Natural killer cell treated with Interleukin-12 subunit alpha and Interleukin-12 subunit beta and Interleukin-15 and Interleukin-18, amount 100 ng/mL, for 72 hours (primary cell): ENCODE results near the gene OR5V1. TPM values are rescaled to one million over a fixed set of nuclear protein-coding genes. Genes with fewer than 3 reads are reported as not detected.
"Not testable (repeated sequence)": the region's sequence is repeated elsewhere in the genome, so short reads cannot be mapped to it uniquely, and the experiment has no call there.

Source experiments
- ATAC-seq, 2 donors: fragments of 150-1000 bp; cut with Tn5 transposase in 1 of 2; sonication (Bioruptor Pico), chemical (Tn5 transposase) in 1 of 2; 2 replicates each; pipeline ENCODE4 v1.10.0; 2021
- DNase-seq: peaks from one replicate; pipeline ENCODE4 v3.0.0; 2022; ENCODE audit warnings: low spot score
- H3K27ac Mint-ChIP-seq, 2 donors: 1 replicate in 1 of 2; 2 replicates in 1 of 2; pipeline ENCODE4 v1.8.0; 2022; ENCODE audit warnings: mixed read lengths in 2 of 2, mild to moderate bottlenecking in 1 of 2, moderate library complexity in 1 of 2
- H3K27me3 Mint-ChIP-seq, 2 donors: 1 replicate in 1 of 2; 2 replicates in 1 of 2; pipeline ENCODE4 v1.8.0; 2022; ENCODE audit warnings: mixed read lengths in 2 of 2
- H3K36me3 Mint-ChIP-seq: one replicate; pipeline ENCODE4 v1.8.0; 2022; ENCODE audit warnings: mixed read lengths
- H3K4me1 Mint-ChIP-seq, 2 donors: 1 replicate in 1 of 2; 2 replicates in 1 of 2; pipeline ENCODE4 v1.8.0; 2022; ENCODE audit warnings: low read depth in 2 of 2, mixed read lengths in 2 of 2, mild to moderate bottlenecking in 1 of 2
- H3K4me3 Mint-ChIP-seq: one replicate; pipeline ENCODE4 v1.8.0; 2022; ENCODE audit warnings: mixed read lengths
- H3K9me3 Mint-ChIP-seq: 2 replicates; pipeline ENCODE4 v1.8.0; 2022; ENCODE audit warnings: mixed read lengths
- total RNA-seq, 2 donors: library from RNA; stranded (reverse); gene quantifications; one replicate each; pipeline ENCODE4 v1.2.3, GENCODE V29; 2022

The OR5V1 gene
- not detected for total RNA-seq

GRCh38 chr6:29368765-29369164 is at the start of gene OR5V1:
OR5V1 (minus strand) TSS chr6:29368865; CDS start chr6:29356195, 12,670 bp downstream.
- no peak within 1 kb of the TSS for H3K4me3 Mint-ChIP-seq
- H3K9me3 Mint-ChIP-seq, result no peaks in the 10 kb centered on the region

GRCh38 chr6:29414588-29414987 is 45.9 kb upstream of the OR5V1 start, which contains the start of gene OR12D1:
OR12D1 (plus strand) TSS chr6:29414928.
- ATAC-seq, result no peak
- no peaks in the 10 kb centered on the region for H3K4me1 Mint-ChIP-seq
- H3K4me3 Mint-ChIP-seq, result no peak within 1 kb of the TSS
- peaks cover 20% of the 10 kb centered on the region for H3K36me3 Mint-ChIP-seq
- no peak for DNase-seq
- peaks cover 41 to 52% of the 10 kb centered on the region in 2 donors for H3K27me3 Mint-ChIP-seq
- peaks cover 13% of the 10 kb centered on the region for H3K9me3 Mint-ChIP-seq
- H3K27ac Mint-ChIP-seq, result no peak within 1 kb of the TSS

More at GRCh38 chr6:29368765-29369164, at the start of gene OR5V1:
- H3K27ac Mint-ChIP-seq, result no peak within 1 kb of the TSS
- no peaks in the 10 kb centered on the region for H3K4me1 Mint-ChIP-seq
- no peak for ATAC-seq
- DNase-seq, result no peak
- H3K27me3 Mint-ChIP-seq, result peaks cover 14 to 25% of the 10 kb centered on the region in 2 donors
- H3K36me3 Mint-ChIP-seq, result no peaks in the 10 kb centered on the region

- no peaks in the 10 kb centered on the region for H3K4me1 Mint-ChIP-seq
- peaks cover 3% of the 10 kb centered on the region for H3K9me3 Mint-ChIP-seq
- no peak for DNase-seq
- no peaks in the 10 kb centered on the region for H3K36me3 Mint-ChIP-seq
- H3K27ac Mint-ChIP-seq, result no peak overlapping the region
- ATAC-seq, result no peak
- H3K27me3 Mint-ChIP-seq, result peaks cover 23 to 26% of the 10 kb centered on the region in 2 donors
- H3K4me3 Mint-ChIP-seq, result no peak overlapping the region
These were observed 35.1 kb upstream of the OR5V1 start for GRCh38 chr6:29403801-29404200.

- Mint-ChIP-seq H3K27me3 (peaks cover 26 to 53% of the 10 kb centered on the region in 2 donors), H3K4me3 (no peak overlapping the region), H3K36me3 (no peaks in the 10 kb centered on the region), H3K4me1 (no peaks in the 10 kb centered on the region), H3K9me3 (peaks cover 3% of the 10 kb centered on the region), H3K27ac (no peak overlapping the region)
- ATAC-seq, result no peak
- no peak for DNase-seq
These were observed 30.9 kb upstream of the OR5V1 start for GRCh38 chr6:29399525-29399924.

- Mint-ChIP-seq H3K9me3 (peaks cover 2% of the 10 kb centered on the region), H3K4me3 (no peak within 1 kb of the TSS), H3K27ac (no peak within 1 kb of the TSS), H3K4me1 (no peaks in the 10 kb centered on the region), H3K36me3 (no peaks in the 10 kb centered on the region), H3K27me3 (peaks cover 23 to 49% of the 10 kb centered on the region in 2 donors)
- DNase-seq, result no peak
- no peak for ATAC-seq
These were observed 26.7 kb upstream of the OR5V1 start, which contains the start of gene OR12D2 for GRCh38 chr6:29395331-29395730. OR12D2 (plus strand) TSS chr6:29395631; CDS start chr6:29396700, 1,069 bp downstream.

- no peaks in the 10 kb centered on the region for H3K36me3 Mint-ChIP-seq
- peaks cover 29 to 42% of the 10 kb centered on the region in 2 donors for H3K27me3 Mint-ChIP-seq
- DNase-seq, result no peak
These were observed 19.9 kb upstream of the OR5V1 start for GRCh38 chr6:29388533-29388932.

GRCh38 chr6:29376003-29376402 is 7.3 kb upstream of the OR5V1 start:
- no peak overlapping the region for H3K27ac Mint-ChIP-seq
- H3K36me3 Mint-ChIP-seq, result no peaks in the 10 kb centered on the region
- DNase-seq (no peak), ATAC-seq (no peak)
- H3K9me3 Mint-ChIP-seq, result no peaks in the 10 kb centered on the region
- H3K27me3 Mint-ChIP-seq, result peaks cover 20 to 39% of the 10 kb centered on the region in 2 donors
- no peak overlapping the region for H3K4me3 Mint-ChIP-seq
- H3K4me1 Mint-ChIP-seq, result no peaks in the 10 kb centered on the region

More at GRCh38 chr6:29388533-29388932, 19.9 kb upstream of the OR5V1 start:
- no peak for ATAC-seq
- Mint-ChIP-seq H3K27ac (no peak overlapping the region), H3K9me3 (no peaks in the 10 kb centered on the region), H3K4me1 (no peaks in the 10 kb centered on the region), H3K4me3 (no peak overlapping the region)

GRCh38 chr6:29375191-29375590 is 6.5 kb upstream of the OR5V1 start, which contains the start of gene OR12D3:
OR12D3 (minus strand) TSS chr6:29375291; CDS start chr6:29375287, 4 bp downstream.
- Mint-ChIP-seq H3K9me3 (no peaks in the 10 kb centered on the region), H3K36me3 (no peaks in the 10 kb centered on the region), H3K4me1 (no peaks in the 10 kb centered on the region), H3K27me3 (peaks cover 25 to 38% of the 10 kb centered on the region in 2 donors), H3K27ac (no peak within 1 kb of the TSS), H3K4me3 (no peak within 1 kb of the TSS)
- ATAC-seq (no peak), DNase-seq (no peak)

GRCh38 chr6:29355603-29356002 is 13.1 kb downstream of the OR5V1 start:
- peaks cover 4% of the 10 kb centered on the region for H3K9me3 Mint-ChIP-seq
- peaks cover 26 to 60% of the 10 kb centered on the region in 2 donors for H3K27me3 Mint-ChIP-seq
- no peak overlapping the region for H3K4me3 Mint-ChIP-seq
- H3K27ac Mint-ChIP-seq, result no peak overlapping the region
- H3K4me1 Mint-ChIP-seq, result no peaks in the 10 kb centered on the region
- DNase-seq, result no peak
- no peak for ATAC-seq
- peaks cover 11% of the 10 kb centered on the region for H3K36me3 Mint-ChIP-seq

GRCh38 chr6:29354980-29355379 is 13.7 kb downstream of the OR5V1 start:
- peaks cover 26 to 66% of the 10 kb centered on the region in 2 donors for H3K27me3 Mint-ChIP-seq
- no peaks in the 10 kb centered on the region for H3K4me1 Mint-ChIP-seq
- no peak overlapping the region for H3K27ac Mint-ChIP-seq
- ATAC-seq, result no peak
- no peak overlapping the region for H3K4me3 Mint-ChIP-seq
- peaks cover 11% of the 10 kb centered on the region for H3K36me3 Mint-ChIP-seq
- DNase-seq, result no peak
- peaks cover 4% of the 10 kb centered on the region for H3K9me3 Mint-ChIP-seq

GRCh38 chr6:29349348-29349747 is 19.3 kb downstream of the OR5V1 start:
- Mint-ChIP-seq H3K36me3 (peaks cover 11% of the 10 kb centered on the region), H3K27me3 (peaks cover 24 to 74% of the 10 kb centered on the region in 2 donors)
- not testable (repeated sequence) for H3K4me3 Mint-ChIP-seq, ATAC-seq, DNase-seq, H3K27ac Mint-ChIP-seq, H3K9me3 Mint-ChIP-seq, H3K4me1 Mint-ChIP-seq

GRCh38 chr6:29345380-29345779 is 23.3 kb downstream of the OR5V1 start:
- DNase-seq (no peak), ATAC-seq (no peak)

GRCh38 chr6:29336269-29336668 is 32.4 kb downstream of the OR5V1 start:
- Mint-ChIP-seq H3K27ac (no peak overlapping the region), H3K27me3 (peaks cover 26 to 47% of the 10 kb centered on the region in 2 donors), H3K4me3 (no peak overlapping the region), H3K4me1 (no peaks in the 10 kb centered on the region), H3K9me3 (no peaks in the 10 kb centered on the region), H3K36me3 (no peaks in the 10 kb centered on the region)
- ATAC-seq, result no peak
- DNase-seq, result no peak

More at GRCh38 chr6:29345380-29345779, 23.3 kb downstream of the OR5V1 start:
- peaks cover 9 to 47% of the 10 kb centered on the region in 2 donors for H3K27me3 Mint-ChIP-seq
- H3K36me3 Mint-ChIP-seq, result no peaks in the 10 kb centered on the region
- no peaks in the 10 kb centered on the region for H3K9me3 Mint-ChIP-seq
- H3K27ac Mint-ChIP-seq, result no peak overlapping the region
- H3K4me3 Mint-ChIP-seq, result no peak overlapping the region
- no peaks in the 10 kb centered on the region for H3K4me1 Mint-ChIP-seq

- H3K4me3 Mint-ChIP-seq, result no peak overlapping the region
- H3K27ac Mint-ChIP-seq, result no peak overlapping the region
- ATAC-seq (no peak), DNase-seq (no peak)
- H3K4me1 Mint-ChIP-seq, result no peaks in the 10 kb centered on the region
- H3K9me3 Mint-ChIP-seq, result no peaks in the 10 kb centered on the region
- H3K27me3 Mint-ChIP-seq, result peaks cover 15 to 35% of the 10 kb centered on the region in 2 donors
- H3K36me3 Mint-ChIP-seq, result no peaks in the 10 kb centered on the region
These were observed 36.0 kb downstream of the OR5V1 start for GRCh38 chr6:29332676-29333075.

- ATAC-seq (no peak), DNase-seq (no peak)
- Mint-ChIP-seq H3K36me3 (no peaks in the 10 kb centered on the region), H3K27me3 (peaks cover 17 to 21% of the 10 kb centered on the region in 2 donors), H3K4me3 (no peak overlapping the region), H3K4me1 (no peaks in the 10 kb centered on the region), H3K27ac (no peak overlapping the region), H3K9me3 (no peaks in the 10 kb centered on the region)
These were observed 42.9 kb downstream of the OR5V1 start for GRCh38 chr6:29325777-29326176.
